Measurements from ENCODE around the gene PRKCE. TPM values are rescaled to one million over a fixed set of nuclear protein-coding genes. Genes with fewer than 3 reads are reported as not detected.

The PRKCE gene
- total and polyA plus RNA-seq, 2 experiments from 2014 or later, result 0.94 to 1.2 TPM

DNA sequence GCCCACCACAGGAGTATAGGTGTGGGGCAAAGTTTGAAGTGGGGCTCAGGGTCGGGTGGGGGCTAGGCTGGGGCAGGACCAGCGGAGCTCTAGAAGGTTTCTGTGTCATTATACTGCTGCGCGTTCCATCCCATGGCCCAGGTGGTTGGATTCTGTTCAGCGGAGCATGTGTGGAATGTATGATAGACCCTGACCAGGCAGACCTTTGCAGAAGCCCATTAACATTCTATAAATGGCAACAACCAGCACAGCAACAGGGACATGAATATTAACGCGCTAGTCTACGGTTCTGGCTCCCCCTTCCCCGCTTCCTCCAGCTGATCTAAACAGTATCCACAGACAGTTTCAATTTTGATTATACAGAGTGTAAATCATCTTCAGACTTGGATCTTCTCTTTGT lies 4.1 kb upstream of the PRKCE start (continued):
- TF ChIP-seq, protein P1, sequence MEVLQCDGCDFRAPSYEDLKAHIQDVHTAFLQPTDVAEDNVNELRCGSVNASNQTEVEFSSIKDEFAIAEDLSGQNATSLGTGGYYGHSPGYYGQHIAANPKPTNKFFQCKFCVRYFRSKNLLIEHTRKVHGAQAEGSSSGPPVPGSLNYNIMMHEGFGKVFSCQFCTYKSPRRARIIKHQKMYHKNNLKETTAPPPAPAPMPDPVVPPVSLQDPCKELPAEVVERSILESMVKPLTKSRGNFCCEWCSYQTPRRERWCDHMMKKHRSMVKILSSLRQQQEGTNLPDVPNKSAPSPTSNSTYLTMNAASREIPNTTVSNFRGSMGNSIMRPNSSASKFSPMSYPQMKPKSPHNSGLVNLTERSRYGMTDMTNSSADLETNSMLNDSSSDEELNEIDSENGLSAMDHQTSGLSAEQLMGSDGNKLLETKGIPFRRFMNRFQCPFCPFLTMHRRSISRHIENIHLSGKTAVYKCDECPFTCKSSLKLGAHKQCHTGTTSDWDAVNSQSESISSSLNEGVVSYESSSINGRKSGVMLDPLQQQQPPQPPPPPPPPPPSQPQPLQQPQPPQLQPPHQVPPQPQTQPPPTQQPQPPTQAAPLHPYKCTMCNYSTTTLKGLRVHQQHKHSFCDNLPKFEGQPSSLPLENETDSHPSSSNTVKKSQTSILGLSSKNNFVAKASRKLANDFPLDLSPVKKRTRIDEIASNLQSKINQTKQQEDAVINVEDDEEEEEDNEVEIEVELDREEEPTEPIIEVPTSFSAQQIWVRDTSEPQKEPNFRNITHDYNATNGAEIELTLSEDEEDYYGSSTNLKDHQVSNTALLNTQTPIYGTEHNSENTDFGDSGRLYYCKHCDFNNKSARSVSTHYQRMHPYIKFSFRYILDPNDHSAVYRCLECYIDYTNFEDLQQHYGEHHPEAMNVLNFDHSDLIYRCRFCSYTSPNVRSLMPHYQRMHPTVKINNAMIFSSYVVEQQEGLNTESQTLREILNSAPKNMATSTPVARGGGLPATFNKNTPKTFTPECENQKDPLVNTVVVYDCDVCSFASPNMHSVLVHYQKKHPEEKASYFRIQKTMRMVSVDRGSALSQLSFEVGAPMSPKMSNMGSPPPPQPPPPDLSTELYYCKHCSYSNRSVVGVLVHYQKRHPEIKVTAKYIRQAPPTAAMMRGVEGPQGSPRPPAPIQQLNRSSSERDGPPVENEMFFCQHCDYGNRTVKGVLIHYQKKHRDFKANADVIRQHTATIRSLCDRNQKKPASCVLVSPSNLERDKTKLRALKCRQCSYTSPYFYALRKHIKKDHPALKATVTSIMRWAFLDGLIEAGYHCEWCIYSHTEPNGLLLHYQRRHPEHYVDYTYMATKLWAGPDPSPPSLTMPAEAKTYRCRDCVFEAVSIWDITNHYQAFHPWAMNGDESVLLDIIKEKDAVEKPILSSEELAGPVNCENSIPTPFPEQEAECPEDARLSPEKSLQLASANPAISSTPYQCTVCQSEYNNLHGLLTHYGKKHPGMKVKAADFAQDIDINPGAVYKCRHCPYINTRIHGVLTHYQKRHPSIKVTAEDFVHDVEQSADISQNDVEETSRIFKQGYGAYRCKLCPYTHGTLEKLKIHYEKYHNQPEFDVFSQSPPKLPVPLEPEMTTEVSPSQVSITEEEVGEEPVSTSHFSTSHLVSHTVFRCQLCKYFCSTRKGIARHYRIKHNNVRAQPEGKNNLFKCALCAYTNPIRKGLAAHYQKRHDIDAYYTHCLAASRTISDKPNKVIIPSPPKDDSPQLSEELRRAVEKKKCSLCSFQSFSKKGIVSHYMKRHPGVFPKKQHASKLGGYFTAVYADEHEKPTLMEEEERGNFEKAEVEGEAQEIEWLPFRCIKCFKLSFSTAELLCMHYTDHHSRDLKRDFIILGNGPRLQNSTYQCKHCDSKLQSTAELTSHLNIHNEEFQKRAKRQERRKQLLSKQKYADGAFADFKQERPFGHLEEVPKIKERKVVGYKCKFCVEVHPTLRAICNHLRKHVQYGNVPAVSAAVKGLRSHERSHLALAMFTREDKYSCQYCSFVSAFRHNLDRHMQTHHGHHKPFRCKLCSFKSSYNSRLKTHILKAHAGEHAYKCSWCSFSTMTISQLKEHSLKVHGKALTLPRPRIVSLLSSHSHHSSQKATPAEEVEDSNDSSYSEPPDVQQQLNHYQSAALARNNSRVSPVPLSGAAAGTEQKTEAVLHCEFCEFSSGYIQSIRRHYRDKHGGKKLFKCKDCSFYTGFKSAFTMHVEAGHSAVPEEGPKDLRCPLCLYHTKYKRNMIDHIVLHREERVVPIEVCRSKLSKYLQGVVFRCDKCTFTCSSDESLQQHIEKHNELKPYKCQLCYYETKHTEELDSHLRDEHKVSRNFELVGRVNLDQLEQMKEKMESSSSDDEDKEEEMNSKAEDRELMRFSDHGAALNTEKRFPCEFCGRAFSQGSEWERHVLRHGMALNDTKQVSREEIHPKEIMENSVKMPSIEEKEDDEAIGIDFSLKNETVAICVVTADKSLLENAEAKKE (CRISPR knock-in tag; IDR thresholded peaks at IDR 0.05), result no peak
- TF ChIP-seq EZH2phosphoT487 (IDR thresholded peaks at IDR 0.05; ENCODE audit: unreplicated experiment) (no peak), POLR2AphosphoS5 (IDR thresholded peaks at IDR 0.05; ENCODE audit: low read depth) (no peak), ZNF331 (CRISPR knock-in tag; IDR thresholded peaks at IDR 0.05; ENCODE audit: low read depth) (no peak), NANOG (IDR thresholded peaks at IDR 0.05; ENCODE audit: borderline replicate concordance) (no peak), ZNF114 (CRISPR knock-in tag; IDR thresholded peaks at IDR 0.05) (no peak)

DNA sequence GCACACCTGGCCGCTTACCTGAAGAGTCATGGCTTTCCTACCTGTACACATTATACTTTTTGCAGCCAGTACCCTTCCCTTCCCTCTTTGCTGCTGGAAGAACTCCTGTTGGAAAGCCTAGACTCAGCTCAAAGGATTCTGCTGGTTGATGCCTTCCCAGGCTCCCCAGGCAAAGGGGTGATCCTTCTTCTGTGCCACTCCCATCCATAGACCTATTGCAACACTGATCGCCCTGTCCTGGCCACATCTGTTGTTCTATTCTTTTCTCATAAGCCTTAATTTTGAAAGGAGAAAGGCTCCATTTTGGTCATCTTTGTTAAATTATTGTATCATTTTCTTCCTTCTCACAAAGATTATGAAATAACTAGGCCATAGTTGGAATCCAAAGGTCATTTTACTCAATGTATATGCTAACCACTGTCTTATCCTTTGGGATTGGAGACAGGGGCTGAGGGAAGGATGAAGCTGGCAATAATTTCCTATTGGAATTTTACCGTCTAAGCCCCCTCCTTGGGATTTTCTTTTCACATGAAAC lies 3.4 kb upstream of the PRKCE start:
- H3K9me2 ChIP-seq (ENCODE audit: insufficient read depth), result no peaks in the 10 kb centered on the region
- peaks cover 15% of the 10 kb centered on the region for H3K4me1 Mint-ChIP-seq
- no peak overlapping the region for H2AFZ ChIP-seq
- no peak overlapping the region for H3K4me3 ChIP-seq
- peaks cover 14% of the 10 kb centered on the region for H3K4me1 ChIP-seq (ENCODE audit: insufficient read depth)
- H3K27ac Mint-ChIP-seq, result no peak overlapping the region
- H3K27ac ChIP-seq (ENCODE audit: low read depth), result no peak overlapping the region
- H3K27me3 Mint-ChIP-seq (ENCODE audit: insufficient read depth, low read depth, poor library complexity), result peaks cover 48% of the 10 kb centered on the region
- H3K79me2 ChIP-seq (replicated peaks; ENCODE audit: insufficient read depth), result no peaks in the 10 kb centered on the region
- peaks cover 2% of the 10 kb centered on the region; the same call in 1 of the 3 replicates for H3K36me3 Mint-ChIP-seq (ENCODE audit: low read depth)
- no peak overlapping the region for H3K4me3 Mint-ChIP-seq
- TF ChIP-seq POLR2AphosphoS5 (IDR thresholded peaks at IDR 0.05; ENCODE audit: low read depth), result no peak
- TF ChIP-seq, protein P2, sequence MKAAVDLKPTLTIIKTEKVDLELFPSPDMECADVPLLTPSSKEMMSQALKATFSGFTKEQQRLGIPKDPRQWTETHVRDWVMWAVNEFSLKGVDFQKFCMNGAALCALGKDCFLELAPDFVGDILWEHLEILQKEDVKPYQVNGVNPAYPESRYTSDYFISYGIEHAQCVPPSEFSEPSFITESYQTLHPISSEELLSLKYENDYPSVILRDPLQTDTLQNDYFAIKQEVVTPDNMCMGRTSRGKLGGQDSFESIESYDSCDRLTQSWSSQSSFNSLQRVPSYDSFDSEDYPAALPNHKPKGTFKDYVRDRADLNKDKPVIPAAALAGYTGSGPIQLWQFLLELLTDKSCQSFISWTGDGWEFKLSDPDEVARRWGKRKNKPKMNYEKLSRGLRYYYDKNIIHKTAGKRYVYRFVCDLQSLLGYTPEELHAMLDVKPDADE (IDR thresholded peaks at IDR 0.05), result no peak
- TF ChIP-seq, protein P3, sequence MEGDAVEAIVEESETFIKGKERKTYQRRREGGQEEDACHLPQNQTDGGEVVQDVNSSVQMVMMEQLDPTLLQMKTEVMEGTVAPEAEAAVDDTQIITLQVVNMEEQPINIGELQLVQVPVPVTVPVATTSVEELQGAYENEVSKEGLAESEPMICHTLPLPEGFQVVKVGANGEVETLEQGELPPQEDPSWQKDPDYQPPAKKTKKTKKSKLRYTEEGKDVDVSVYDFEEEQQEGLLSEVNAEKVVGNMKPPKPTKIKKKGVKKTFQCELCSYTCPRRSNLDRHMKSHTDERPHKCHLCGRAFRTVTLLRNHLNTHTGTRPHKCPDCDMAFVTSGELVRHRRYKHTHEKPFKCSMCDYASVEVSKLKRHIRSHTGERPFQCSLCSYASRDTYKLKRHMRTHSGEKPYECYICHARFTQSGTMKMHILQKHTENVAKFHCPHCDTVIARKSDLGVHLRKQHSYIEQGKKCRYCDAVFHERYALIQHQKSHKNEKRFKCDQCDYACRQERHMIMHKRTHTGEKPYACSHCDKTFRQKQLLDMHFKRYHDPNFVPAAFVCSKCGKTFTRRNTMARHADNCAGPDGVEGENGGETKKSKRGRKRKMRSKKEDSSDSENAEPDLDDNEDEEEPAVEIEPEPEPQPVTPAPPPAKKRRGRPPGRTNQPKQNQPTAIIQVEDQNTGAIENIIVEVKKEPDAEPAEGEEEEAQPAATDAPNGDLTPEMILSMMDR (conservative IDR thresholded peaks at IDR 0.05; ENCODE audit: low read depth in 2 of 2), result no peak
- no peak for TF ChIP-seq NANOG (IDR thresholded peaks at IDR 0.05; ENCODE audit: borderline replicate concordance)
- no peak for TF ChIP-seq ZNF331 (CRISPR knock-in tag; IDR thresholded peaks at IDR 0.05; ENCODE audit: low read depth)
- TF ChIP-seq STAT1 (IDR thresholded peaks at IDR 0.05; ENCODE audit: unreplicated experiment), result no peak
- ATAC-seq (no peak), DNase-seq (ENCODE audit: low spot score) (no peak)
- no peak overlapping the region for H3K4me2 ChIP-seq
- H3K9me3 Mint-ChIP-seq, result no peaks in the 10 kb centered on the region; the same call in 2 of the 3 replicates
- no peaks in the 10 kb centered on the region for H4K20me1 ChIP-seq (replicated peaks; ENCODE audit: insufficient read depth)
- H3K36me3 ChIP-seq (ENCODE audit: insufficient read depth), result no peaks in the 10 kb centered on the region
- H3K27me3 ChIP-seq (ENCODE audit: insufficient read depth), result peaks cover 83% of the 10 kb centered on the region
- H3F3A ChIP-seq (replicated peaks; ENCODE audit: low read depth), result 0 out of 2 replicates have a peak, but pooled peaks cover 2% of the 10 kb centered on the region
